ENCODE measurements around the gene FHL3.

FHL3 gene

DNA sequence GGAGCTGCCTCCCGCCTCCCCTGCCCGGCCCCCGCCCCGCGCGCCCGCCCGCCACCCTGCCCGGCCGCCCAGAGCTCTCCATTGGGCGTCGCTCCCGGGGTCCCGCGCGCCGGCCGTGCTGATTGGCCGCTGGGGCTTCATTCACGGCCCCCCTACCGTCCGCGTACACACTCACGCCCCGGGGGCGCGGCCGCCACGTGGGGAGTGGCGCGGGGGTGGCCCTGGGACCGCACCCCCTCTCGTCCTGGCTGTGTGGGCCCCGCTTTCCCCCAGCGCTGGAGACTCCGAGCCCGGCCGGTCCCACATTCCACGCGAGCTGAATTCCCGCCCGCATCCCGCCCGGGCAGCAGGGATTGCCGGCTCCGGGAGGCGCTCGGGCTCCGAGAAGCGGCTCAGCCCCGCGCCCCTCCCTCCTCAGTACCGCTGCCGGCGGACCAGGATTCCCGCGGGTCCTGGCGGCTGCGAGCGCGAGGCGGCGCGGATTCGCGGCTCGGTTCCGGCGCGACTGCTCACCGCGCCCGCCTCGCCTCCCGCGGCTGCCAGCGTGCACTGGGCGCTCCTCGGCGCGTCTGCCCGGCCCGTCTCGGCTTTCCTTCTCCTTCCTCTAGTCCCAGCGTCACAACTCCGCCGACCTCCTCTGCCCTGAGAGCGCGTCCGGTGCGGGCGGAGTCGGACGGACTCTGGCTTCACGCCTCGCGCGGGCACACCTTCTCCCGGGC lies 41.7 kb upstream of the FHL3 start:
- DNase-seq (ENCODE audit: low read depth), result peak; percentile 71
- H3K4me3 ChIP-seq (replicated peaks; ENCODE audit: low read depth, low read length), result peak overlapping the region; percentile 50
- TF ChIP-seq, protein P1, sequence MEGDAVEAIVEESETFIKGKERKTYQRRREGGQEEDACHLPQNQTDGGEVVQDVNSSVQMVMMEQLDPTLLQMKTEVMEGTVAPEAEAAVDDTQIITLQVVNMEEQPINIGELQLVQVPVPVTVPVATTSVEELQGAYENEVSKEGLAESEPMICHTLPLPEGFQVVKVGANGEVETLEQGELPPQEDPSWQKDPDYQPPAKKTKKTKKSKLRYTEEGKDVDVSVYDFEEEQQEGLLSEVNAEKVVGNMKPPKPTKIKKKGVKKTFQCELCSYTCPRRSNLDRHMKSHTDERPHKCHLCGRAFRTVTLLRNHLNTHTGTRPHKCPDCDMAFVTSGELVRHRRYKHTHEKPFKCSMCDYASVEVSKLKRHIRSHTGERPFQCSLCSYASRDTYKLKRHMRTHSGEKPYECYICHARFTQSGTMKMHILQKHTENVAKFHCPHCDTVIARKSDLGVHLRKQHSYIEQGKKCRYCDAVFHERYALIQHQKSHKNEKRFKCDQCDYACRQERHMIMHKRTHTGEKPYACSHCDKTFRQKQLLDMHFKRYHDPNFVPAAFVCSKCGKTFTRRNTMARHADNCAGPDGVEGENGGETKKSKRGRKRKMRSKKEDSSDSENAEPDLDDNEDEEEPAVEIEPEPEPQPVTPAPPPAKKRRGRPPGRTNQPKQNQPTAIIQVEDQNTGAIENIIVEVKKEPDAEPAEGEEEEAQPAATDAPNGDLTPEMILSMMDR (IDR thresholded peaks at IDR 0.05; ENCODE audit: low read length, missing control alignments), result no peak

DNA sequence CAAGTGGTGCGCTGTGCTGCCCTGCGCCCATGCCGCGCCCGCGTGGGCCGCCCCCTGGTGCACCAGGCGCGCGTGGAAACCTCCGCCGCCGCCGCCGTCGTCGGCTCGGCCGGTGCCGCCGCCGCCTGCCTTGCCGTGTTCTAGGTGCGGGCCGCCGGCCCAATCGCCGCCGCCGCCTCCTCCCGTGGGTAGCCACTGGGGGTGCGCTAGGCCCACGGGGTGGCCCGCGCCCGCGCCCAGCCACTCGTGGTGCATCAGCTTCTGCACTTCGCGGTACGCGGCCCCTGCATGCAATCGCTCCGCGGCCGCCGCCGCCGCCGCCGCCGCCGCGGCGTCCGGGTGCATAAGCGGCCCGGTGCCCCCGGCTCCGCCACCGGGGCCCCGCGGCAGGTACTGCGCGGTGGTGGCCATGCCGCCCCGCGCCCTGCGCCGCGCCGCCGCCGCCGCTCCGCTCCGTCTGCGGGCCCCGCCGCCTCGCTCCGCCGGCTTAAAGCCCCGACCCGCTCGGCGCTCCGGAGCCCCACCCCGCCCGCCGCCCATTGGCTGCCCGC lies 41.1 kb upstream of the FHL3 start, which contains the start of gene POU3F1:
POU3F1 (minus strand) TSS at position 461 of the 551 bp plus-strand sequence; CDS start at position 411, 50 bp downstream.
- no peak for DNase-seq (ENCODE audit: low read depth)
- TF ChIP-seq, protein P1 (IDR thresholded peaks at IDR 0.05; ENCODE audit: low read length, missing control alignments), result no peak
- peak within 1 kb of the TSS; percentile 50 for H3K4me3 ChIP-seq (replicated peaks; ENCODE audit: low read depth, low read length)

DNA sequence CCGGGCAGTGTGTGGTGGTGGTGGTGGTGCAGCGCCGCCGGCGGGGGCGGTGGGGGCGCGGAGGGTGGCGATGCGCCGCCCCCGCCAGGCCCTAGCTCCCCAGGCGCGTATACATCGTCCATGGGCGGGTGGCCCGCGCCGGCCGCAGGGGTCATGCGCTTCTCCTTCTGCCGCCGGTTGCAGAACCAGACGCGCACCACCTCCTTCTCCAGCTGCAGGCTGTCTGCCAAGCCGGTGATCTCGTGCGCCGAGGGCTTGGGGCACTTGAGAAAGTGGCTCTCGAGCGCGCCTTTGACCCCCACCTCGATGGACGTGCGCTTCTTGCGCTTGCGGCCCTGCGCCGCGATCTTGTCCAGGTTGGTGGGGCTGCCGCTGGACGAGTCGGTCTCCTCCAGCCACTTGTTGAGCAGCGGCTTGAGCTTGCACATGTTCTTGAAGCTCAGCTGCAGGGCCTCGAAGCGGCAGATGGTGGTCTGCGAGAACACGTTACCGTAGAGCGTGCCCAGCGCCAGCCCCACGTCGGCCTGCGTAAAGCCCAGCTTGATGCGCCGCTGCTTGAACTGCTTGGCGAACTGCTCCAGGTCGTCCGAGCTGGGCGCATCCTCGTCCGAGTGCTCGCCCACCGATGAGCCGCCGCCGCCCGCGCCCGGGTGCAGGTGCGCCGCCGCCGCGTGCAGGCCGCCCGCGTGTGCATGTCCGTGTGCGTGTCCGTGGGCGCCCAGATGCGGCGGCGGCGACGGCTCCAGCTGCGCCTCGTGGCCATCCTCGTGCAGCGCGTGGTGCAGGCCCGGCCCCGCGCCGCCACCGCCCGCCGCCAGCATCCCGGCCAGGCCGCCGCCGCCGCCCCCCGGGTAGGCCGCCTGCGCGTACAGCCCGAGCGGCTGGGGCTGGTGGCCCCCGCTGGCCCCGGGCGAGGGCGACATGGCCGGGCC lies 40.4 kb upstream of the FHL3 start:
- DNase-seq (ENCODE audit: low read depth), result no peak
- no peak overlapping the region for H3K4me3 ChIP-seq (replicated peaks; ENCODE audit: low read depth, low read length)
- TF ChIP-seq, protein P1 (IDR thresholded peaks at IDR 0.05; ENCODE audit: low read length, missing control alignments), result no peak

DNA sequence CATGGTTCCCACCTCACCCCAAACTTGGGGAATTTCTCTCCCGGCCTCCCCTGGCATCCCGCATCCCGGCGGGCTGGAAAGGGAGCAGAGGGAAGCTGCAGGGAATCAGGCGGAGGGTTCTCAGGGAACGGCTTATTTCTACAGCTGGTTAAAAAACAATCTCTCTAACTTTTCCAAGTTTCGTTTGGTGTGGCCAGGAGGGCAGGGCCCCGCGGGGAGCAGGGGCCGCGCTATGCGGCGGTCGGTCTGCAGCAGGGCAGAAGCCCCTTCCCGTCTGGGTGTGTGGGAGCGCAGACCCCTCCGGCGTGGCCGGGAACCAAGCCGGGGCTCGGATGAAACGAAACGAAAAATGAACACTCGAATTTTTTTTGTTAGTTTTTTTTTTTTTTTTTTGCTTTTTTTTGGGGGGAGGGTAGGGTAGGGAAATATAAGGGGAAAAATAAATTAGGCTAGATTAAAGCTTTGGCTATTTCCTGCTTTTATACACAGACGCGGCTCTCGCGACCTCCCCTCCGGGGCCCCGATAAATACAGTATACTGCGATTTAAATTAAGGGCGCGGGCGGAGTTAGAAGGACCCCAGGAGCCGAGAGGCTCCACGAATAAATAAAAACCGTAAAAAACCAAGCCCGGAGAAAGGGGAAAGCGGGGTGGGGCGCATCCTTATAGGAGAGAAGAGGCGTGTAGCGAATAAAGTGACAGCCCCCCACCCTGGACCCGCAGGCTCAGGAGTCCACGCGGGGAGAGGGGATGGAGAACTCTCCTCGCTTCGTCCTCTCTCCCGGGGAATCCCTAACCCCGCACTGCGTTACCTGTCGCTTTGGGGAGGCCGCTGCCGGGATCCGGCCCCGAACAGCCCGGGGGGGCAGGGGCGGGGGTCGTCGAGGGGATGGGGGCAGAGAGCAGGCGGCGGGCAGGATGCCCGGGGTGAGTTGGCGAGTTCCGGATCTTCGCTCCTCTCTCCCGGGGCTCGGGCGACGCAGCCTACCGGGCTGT lies 39.2 kb upstream of the FHL3 start:
- TF ChIP-seq, protein P1 (IDR thresholded peaks at IDR 0.05; ENCODE audit: low read length, missing control alignments), result no peak
- DNase-seq (ENCODE audit: low read depth), result no peak
- peak overlapping the region; percentile 36 for H3K4me3 ChIP-seq (replicated peaks; ENCODE audit: low read depth, low read length)

DNA sequence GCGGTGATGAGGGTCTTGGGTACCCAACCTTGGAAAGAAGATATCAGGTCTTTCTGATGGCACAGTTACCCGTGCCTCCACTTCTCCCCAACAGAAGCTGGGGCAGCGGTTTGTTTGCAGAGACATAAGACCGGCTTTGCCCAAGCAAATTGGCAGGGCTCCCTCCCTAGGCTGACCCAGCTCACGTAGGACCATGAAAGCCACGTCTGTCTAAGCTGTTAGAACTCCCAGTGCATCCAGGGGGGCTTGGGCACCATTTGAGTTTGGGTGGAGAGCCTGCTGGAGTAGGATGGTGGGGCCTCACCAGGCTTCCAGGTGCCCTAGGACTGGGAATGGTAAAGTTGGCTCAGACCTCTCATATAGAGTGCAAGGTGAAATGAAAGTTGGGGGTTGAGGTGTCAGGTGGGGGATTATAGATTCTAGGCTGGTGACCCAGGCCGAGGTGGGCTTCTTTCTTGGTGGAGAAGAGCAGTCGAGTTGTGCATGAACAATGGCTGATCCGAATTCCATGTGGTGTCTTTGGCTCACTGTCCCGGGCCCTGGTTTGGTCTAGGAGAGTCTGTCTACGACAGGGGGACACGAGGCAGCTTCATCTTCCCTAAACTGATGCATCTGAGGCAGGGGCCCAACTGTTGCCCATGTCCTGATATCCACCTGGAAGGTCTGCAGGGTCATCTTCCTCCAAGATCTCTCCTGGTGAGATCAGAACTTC lies 37.9 kb upstream of the FHL3 start:
- no peak for DNase-seq (ENCODE audit: low read depth)
- TF ChIP-seq, protein P1 (IDR thresholded peaks at IDR 0.05; ENCODE audit: low read length, missing control alignments), result no peak
- no peak overlapping the region for H3K4me3 ChIP-seq (replicated peaks; ENCODE audit: low read depth, low read length)

Measured in fibroblast of pulmonary artery (primary cell).